Prostate gland (tissue), 2 donors: ENCODE measurements around the gene CADPS. TPM values are rescaled to one million over a fixed set of nuclear protein-coding genes. Genes with fewer than 3 reads are reported as not detected.
A peak's percentile ranks its signal among the peaks of the same experiment; 100 is the strongest.

Experiments used
- DNase-seq: peaks from one replicate; pipeline ENCODE4 v3.0.0-alpha.2; 2019; ENCODE audit warnings: low spot score
- H3K27ac ChIP-seq, 2 donors: fragments of 200-600 bp; sonication (generic); 2 replicates each; pipeline ENCODE4 v1.5.1; 2017 to 2019
- H3K27me3 ChIP-seq: fragments of 200-600 bp; sonication (generic); replicated peaks from 2 replicates; pipeline ENCODE4 v1.5.1; 2019; ENCODE audit not compliant: insufficient read depth
- H3K36me3 ChIP-seq, 2 donors: fragments of 200-600 bp; sonication (generic); 1 replicate in 1 of 2; 2 replicates in 1 of 2; pipeline versions ENCODE4 v1.5.1 to v1.8.1; 2017 to 2019
- H3K4me1 ChIP-seq: fragments of 200-600 bp; sonication (generic); replicated peaks from 2 replicates; pipeline ENCODE4 v1.5.1; 2019
- H3K4me3 ChIP-seq, 2 donors: fragments of 200-600 bp; sonication (generic); 2 replicates each; pipeline ENCODE4 v1.5.1; 2017 to 2019
- H3K9me3 ChIP-seq: fragments of 200-600 bp; sonication (generic); 2 replicates; pipeline ENCODE4 v1.5.1; 2017
- POLR2A ChIP-seq: fragments of 450-650 bp; IDR thresholded peaks from one replicate; pipeline ENCODE4 v1.6.1; 2016; ENCODE audit warnings: antibody characterized with exemption, mild to moderate bottlenecking
- POLR2AphosphoS5 ChIP-seq: sonication (generic); formaldehyde crosslinking; IDR thresholded peaks from one replicate; pipeline ENCODE4 v1.6.1; 2017; ENCODE audit warnings: antibody characterized with exemption
- WGBS: methylation state at CpG from one replicate; pipeline ENCODE4 v1.1.5; 2018; 5-methylcytosine and 5-hydroxymethylcytosine counted together
- intact Hi-C: fragments of 100-400 bp; cut with DNase I; formaldehyde crosslinking; loops from one replicate; pipeline ENCODE4 v1.14.2; 2022
- total RNA-seq, 2 donors: library from RNA; depleted of rRNA; stranded (reverse); fragments of >200 nt; gene quantifications; one replicate each; pipeline ENCODE4 v1.1.0, GENCODE V29; 2016
- TF ChIP-seq, protein P1 (sequence below), 4 experiments: fragments of 200-600 bp in 2 of 4; fragments of 450-650 bp in 2 of 4; sonication (generic) in 2 of 4; IDR thresholded peaks; 1 replicate in 3 of 4; 2 replicates in 1 of 4; pipeline ENCODE4 v1.5.1; 2016 to 2019; ENCODE audit warnings: antibody characterized with exemption in 4 of 4, mild to moderate bottlenecking in 2 of 4, moderate library complexity in 2 of 4

Gene CADPS
- total RNA-seq, 2 donors from 2014 or later = 4.0 to 7.7 TPM

DNA sequence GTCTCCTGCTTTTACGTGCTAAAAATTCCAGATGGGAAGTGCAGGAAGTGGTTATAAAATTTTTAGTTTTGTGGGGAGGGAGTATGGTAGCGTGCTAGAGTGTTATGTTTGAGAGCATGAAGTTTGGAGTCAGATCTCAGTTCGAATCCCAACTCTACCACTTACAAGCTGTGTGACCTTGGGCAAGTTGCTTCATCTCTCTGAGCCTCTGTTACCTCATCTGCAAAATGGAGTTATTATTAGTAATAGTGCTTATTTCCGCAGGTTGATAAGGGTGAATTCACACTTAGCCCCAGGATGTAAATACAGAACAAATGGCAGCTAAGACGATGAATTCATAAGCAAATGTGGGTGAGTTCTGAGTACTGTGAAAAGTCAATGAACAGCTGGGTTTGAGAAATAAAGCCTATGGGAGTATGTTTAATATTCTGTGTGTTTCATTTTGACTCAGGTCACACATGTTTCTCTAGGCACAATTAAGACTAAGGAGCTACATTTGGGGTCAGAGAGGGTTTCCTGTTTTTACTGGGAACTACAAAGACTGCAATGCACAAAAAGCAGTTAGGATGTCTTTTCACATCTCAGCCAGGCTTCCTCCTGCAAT lies 428.8 kb downstream of the CADPS start:
- no peak overlapping the region for H3K4me3 ChIP-seq
- TF ChIP-seq POLR2AphosphoS5 = no peak
- TF ChIP-seq, protein P1, sequence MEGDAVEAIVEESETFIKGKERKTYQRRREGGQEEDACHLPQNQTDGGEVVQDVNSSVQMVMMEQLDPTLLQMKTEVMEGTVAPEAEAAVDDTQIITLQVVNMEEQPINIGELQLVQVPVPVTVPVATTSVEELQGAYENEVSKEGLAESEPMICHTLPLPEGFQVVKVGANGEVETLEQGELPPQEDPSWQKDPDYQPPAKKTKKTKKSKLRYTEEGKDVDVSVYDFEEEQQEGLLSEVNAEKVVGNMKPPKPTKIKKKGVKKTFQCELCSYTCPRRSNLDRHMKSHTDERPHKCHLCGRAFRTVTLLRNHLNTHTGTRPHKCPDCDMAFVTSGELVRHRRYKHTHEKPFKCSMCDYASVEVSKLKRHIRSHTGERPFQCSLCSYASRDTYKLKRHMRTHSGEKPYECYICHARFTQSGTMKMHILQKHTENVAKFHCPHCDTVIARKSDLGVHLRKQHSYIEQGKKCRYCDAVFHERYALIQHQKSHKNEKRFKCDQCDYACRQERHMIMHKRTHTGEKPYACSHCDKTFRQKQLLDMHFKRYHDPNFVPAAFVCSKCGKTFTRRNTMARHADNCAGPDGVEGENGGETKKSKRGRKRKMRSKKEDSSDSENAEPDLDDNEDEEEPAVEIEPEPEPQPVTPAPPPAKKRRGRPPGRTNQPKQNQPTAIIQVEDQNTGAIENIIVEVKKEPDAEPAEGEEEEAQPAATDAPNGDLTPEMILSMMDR (IDR thresholded peaks at IDR 0.05) = no peak
- no peak for TF ChIP-seq POLR2A
- no peaks in the 10 kb centered on the region for H3K27me3 ChIP-seq
- 85% methylated on average over 5 of the region's 5 CpGs for WGBS
- intact Hi-C loops = no loop called here
- no peaks in the 10 kb centered on the region for H3K36me3 ChIP-seq
- DNase-seq = no peak
- H3K9me3 ChIP-seq = no peaks in the 10 kb centered on the region
- no peaks in the 10 kb centered on the region for H3K4me1 ChIP-seq
- no peak overlapping the region for H3K27ac ChIP-seq

- no peak for DNase-seq
- no peak overlapping the region for H3K27ac ChIP-seq
- TF ChIP-seq, protein P1 (IDR thresholded peaks at IDR 0.05) = no peak
- TF ChIP-seq POLR2AphosphoS5 (no peak), POLR2A (no peak)
- 26% methylated on average over 1 of the region's 1 CpG for WGBS
- H3K27me3 ChIP-seq = no peaks in the 10 kb centered on the region
- no peaks in the 10 kb centered on the region for H3K36me3 ChIP-seq
- intact Hi-C loops = no loop called here
- H3K4me1 ChIP-seq = no peaks in the 10 kb centered on the region
- H3K9me3 ChIP-seq = no peaks in the 10 kb centered on the region
- H3K4me3 ChIP-seq = no peak overlapping the region
Observed at GRCh38 chr3:62445275-62445674, 429.9 kb downstream of the CADPS start.

- H3K9me3 ChIP-seq = no peaks in the 10 kb centered on the region
- no peaks in the 10 kb centered on the region for H3K27me3 ChIP-seq
- DNase-seq = no peak
- no peak overlapping the region for H3K4me3 ChIP-seq
- no peaks in the 10 kb centered on the region for H3K36me3 ChIP-seq
- TF ChIP-seq POLR2A (no peak), POLR2AphosphoS5 (no peak)
- TF ChIP-seq, protein P1 (IDR thresholded peaks at IDR 0.05) = no peak
- H3K4me1 ChIP-seq = no peaks in the 10 kb centered on the region
- intact Hi-C loops = no loop called here
- H3K27ac ChIP-seq = no peak overlapping the region
Observed at GRCh38 chr3:62439978-62440377, 435.2 kb downstream of the CADPS start.

DNA sequence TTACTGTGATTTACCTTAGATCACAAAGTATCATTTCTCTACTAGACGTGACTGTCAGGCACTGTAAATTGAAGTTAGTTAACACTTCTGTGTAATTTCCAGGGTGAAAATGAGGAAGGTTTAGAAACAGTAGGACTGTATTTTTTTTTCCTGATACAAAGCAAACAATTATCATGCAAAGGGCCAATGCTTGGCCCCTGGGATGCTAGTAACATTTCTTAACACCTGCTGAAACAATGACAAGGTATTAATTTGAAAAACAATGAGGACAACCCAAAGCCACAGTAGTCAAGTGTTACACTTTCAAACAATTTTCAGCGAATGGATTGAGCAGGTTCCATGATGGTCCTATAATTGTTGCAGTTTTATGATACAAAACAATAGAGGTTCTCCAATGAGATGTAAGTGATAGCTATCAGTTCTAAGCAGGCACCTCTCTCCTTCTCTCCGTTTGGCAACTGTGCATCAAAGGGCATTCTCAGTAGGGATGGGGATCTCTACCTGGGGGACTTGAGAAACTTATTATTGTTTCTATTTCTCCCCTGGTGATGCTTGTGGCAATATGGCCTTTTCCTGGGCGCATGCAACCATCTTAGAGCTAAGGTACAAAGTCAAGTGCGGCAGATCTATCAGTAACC lies 435.9 kb downstream of the CADPS start:
- TF ChIP-seq POLR2A = no peak
- no peak for TF ChIP-seq POLR2AphosphoS5
- TF ChIP-seq, protein P1 (IDR thresholded peaks at IDR 0.05) = no peak
- Histone ChIP-seq H3K9me3 (no peaks in the 10 kb centered on the region), H3K4me3 (no peak overlapping the region), H3K4me1 (no peaks in the 10 kb centered on the region), H3K27me3 (no peaks in the 10 kb centered on the region), H3K27ac (no peak overlapping the region), H3K36me3 (no peaks in the 10 kb centered on the region)
- WGBS = 57% methylated on average over 5 of the region's 5 CpGs
- intact Hi-C loops = no loop called here
- no peak for DNase-seq

DNA sequence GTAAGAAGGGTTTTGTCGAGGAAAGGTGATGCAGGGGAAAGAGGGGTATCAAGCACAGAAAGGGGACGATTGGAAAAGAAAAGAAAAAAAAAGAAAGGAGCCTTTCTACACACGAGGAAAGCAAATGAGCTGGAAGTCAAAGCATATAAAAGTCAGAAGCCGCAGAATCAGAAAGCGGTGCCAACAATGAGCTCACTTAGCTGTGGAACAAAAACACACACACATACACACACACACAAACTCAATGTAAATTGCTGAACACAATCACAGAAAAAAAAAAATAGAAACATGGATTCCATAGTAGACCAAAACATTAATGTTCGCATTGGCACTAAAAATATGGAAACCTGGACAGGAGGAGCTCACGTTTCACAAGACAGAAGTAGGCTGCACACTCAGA lies 438.4 kb downstream of the CADPS start:
- H3K4me3 ChIP-seq = no peak overlapping the region
- WGBS = 30% methylated on average over 7 of the region's 7 CpGs
- no peaks in the 10 kb centered on the region for H3K27me3 ChIP-seq
- no peaks in the 10 kb centered on the region for H3K4me1 ChIP-seq
- TF ChIP-seq, protein P1 (IDR thresholded peaks at IDR 0.05) = no peak
- TF ChIP-seq POLR2AphosphoS5 (no peak), POLR2A (no peak)
- peak; percentile 4 for DNase-seq
- H3K27ac ChIP-seq = no peak overlapping the region
- no peaks in the 10 kb centered on the region for H3K9me3 ChIP-seq
- no peaks in the 10 kb centered on the region for H3K36me3 ChIP-seq
- intact Hi-C loops = no loop called here
